ENCODE data around the gene ERC2.

The ERC2 gene

DNA sequence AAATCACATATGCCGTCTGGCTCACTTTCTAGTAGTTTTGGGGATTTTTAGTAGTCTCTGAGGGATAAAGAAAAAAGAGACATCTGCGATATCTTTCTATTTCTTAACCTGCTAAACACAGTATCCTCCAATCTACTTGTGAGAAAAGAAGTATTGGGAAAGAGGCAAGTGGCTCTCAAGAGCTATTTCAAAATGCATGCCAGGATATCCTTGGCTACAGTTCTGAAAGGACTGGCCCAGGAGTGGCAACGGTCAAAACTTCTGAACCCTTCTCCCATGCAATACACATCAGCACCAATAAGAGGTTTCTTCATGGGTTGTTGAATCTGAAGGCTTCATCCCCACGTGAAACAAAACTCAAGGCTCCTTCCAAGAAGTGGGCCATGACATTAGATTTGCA is 777.1 kb downstream of the ERC2 start:
- DNase-seq (ENCODE audit: low spot score): no peak
- no peak for FAIRE-seq

DNA sequence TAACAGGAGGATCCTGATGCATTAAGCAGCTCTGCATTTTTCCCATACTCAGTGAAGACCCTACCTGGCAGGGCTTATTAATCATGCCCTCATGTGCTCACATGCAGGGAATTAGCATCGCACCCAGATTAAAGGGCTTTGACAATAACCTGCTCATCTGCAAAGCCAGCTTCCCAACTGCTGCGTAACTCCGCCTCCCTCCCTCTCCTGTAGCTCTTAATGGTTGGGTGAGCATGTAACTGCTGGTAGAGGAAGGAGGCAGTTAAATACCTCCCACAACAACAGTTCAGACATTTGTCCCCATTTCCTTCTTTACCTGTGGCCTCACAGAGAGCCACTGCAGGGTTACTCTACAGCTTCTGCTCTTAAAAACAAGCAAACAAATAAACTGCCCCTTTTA is 777.5 kb downstream of the ERC2 start:
- peak; percentile 4 for DNase-seq (ENCODE audit: low spot score)
- no peak for FAIRE-seq

DNA sequence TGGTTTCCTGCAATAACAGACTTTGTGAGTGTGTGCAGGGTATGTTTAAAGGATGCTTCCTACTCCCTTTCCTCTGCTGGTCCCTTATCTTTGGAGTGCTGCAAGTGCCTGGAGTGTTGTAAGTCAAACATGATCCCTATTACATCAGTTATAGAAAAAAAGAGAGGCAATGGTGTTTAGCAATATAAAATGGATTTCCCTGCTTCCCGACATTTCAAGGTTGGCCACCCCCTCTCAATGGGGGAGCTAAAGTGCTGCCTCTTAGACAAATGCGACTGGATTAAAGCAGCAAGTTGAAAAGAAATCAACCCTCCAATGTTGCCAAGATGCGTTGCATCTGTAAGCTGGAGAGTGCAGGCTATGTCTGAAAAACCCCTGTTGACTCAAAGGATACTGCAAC is 778.1 kb downstream of the ERC2 start:
- no peak for DNase-seq (ENCODE audit: low spot score)

DNA sequence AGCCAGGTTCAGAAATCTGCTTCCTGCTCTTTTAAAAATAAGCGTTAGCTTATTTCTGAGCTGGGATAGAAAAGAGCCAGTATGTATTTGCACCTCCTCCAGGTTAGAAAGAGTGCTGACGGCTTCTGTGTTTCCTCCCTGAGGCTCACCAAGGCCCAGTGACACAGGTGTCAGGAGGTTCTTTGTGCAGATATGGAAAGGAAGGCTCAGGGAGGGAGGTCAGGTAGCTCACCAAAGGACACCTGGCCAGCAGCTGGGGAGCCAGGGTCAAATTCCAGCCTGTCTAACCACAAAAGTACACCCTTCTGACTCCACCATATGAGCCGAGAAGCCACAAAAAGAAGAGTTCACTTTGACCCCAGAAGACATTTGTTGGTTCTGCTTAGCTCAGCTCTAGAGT is 780.1 kb downstream of the ERC2 start:
- no peak for FAIRE-seq

More for the DNA sequence above, 778.1 kb downstream of the ERC2 start:
- FAIRE-seq: no peak

DNA sequence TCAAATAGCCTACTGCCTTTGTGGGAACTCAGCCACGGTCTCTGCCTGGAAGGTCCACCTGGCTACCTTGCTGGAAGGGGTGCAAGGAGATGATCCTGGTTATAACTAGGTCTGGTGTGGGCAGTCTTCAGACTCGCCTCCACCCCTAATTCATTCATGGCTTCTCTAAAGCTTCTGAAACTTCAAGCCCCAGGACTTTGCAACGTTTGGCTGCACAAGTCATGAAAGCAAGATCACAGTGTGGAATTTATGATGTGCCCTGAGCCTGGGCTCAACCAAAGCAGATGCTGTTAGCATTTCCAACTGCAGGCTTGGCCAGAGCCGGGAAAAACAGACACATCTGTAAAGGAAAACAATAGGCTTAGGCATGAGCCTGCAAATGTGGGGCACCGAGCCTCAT is 780.7 kb downstream of the ERC2 start:
- DNase-seq (ENCODE audit: low spot score) (no peak), FAIRE-seq (no peak)

More for the DNA sequence above, 780.1 kb downstream of the ERC2 start:
- no peak for DNase-seq (ENCODE audit: low spot score)

DNA sequence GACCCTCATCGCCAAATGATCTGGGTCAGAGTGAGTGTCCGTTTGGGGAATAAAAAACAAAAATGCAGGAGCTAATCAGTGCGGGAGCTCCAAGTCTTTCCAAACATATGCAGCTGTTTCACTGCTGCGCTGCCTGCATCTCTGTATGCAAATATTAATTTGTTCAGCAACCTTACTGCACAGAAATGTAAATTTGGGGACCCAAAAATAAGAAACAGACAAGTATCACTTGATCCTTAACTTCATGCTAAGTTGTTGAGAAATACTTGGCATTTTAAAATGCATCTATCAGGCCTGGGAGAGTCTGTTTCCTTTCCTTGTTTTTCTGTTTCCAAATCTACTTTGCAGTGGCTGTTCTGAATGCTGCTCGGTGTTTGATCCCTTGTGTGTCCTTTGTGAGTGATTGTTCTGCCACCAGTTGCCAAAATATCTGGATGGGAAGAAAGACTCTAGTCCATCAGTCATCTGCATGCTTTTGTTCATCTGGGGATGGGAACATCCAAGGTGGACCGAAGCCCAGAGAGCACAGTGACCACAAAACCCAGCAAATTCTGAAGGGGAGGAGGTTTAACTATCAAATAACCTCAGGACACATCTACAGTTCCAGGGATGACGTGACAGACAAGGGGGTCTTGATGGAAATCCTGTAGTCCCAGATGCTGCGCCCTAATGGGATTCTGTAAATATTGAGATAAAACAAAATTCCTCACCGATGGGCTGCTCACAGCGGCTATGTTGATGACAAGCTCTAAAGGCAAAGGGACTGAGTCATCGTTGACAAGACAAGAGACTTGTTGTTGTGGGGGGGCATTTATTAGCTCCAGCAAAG is 781.6 kb downstream of the ERC2 start:
- DNase-seq (ENCODE audit: low spot score): peak; percentile 3
- no peak for FAIRE-seq

DNA sequence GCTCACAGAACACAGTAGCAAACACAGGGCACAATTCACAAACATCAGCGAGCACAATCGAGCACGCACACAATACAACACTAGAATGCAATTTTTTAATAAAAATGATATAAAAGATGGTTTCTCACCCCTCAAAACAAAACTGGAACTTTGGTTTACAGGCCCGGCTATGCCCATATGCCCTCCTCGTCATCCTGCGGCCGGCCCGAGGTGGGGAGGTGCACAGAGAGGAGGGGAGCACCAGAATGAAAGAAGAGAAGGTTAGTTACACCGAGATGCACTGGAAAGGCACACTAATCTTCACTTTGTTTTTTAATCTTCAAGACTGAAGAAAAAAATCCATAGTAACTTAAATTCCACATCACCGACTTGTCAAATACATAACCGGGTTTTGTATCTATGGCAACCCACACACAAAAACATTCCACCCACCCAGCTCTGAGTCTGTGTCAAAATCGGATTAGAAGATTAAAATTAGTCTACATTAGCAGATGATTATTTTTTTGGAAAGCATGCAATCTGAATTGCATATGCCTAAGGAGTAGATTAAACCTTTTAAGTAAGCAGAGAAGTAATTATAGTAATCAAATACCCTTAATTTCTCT is 784.5 kb downstream of the ERC2 start:
- FAIRE-seq (no peak), DNase-seq (ENCODE audit: low spot score) (no peak)

DNA sequence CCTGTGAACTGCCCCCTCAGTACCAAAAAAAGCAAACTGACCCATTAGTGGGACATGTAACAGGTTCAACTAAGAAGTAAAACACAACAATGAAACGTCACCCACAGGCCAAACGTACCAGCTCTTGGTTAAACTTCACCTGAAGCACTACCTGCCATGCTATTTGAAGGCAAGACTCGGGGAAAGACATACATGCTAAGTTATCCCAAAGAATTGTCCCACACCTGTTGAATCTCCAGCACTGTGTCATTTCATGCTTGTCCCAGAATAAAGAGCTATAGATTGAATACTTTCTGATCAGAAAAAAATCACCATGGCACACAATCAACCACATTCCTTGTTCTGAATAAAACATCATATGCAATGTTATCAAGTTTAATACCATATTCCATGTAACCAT is 785.8 kb downstream of the ERC2 start:
- FAIRE-seq: no peak

DNA sequence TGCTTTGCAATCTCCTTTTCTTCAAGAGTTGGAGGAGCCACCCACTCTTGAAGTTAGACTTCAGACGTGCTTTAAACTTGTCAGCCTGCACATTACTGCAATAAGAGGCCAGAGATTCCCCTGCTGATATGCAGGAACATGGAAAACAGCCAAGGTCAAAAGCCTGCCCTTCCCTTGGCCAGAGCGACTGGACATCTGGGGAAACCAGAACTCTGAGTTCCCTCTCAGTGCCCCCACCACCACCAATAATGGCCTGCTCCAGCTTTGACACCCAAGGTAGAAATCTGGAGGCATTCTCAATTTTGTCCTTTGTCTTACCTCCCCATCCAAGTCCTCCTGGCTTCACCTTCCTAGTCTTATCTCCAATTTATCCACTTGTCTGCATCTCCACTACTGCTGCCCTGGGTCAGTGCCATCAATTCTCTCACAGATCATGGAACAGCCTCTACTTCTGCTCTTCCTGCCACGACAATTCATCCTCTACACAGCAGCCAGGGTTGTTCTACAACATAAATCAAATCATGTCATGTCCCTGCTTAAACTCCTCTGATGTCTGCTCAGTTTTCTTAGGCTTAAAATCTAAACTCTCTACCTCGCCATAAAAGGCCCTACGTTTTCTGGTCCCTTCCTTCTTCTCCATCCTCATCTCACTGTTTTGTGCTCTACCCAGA is 789.6 kb downstream of the ERC2 start:
- no peak for DNase-seq (ENCODE audit: low spot score)
- no peak for FAIRE-seq

More for the DNA sequence above, 785.8 kb downstream of the ERC2 start:
- DNase-seq (ENCODE audit: low spot score): no peak

DNA sequence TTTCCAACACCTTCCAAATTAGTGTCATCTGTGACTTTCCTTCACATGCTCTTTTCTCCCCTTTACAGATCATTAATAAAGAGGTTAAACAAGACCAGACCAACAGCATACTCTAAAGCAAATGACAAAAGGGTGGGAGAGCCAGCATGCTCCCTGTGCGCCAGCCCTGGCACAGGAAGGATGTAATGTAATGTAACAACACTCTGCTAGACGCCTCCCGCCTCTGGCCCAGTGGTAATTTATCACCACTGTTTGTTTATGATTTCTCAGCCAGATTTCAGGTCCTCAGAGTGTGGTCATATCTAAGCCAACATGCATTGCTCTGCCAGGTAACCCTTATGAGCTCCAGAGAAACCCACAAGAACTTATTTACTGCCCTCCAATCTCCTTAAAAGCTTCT is 791.6 kb downstream of the ERC2 start:
- DNase-seq (ENCODE audit: low spot score) (no peak), FAIRE-seq (no peak)

DNA sequence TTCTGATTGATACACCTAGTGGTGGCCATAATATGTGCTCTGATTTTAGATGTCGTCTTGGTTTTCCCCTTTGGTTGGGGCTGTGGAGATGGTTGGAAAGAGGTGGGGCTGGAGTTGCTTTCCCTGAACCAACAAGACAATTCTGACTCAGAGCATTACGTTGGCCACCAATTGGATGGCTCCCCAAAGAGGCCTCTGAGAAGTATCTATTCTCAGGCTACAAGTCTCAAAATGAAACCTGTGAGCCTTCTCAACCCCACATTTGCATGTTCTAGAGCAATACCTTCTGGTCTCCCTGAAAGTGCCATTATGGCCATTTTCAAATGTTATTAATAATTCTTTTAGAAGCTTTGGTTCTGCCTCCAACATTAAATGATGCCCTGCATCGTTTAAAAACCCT is 792.8 kb downstream of the ERC2 start:
- no peak for DNase-seq (ENCODE audit: low spot score)
- FAIRE-seq: no peak

DNA sequence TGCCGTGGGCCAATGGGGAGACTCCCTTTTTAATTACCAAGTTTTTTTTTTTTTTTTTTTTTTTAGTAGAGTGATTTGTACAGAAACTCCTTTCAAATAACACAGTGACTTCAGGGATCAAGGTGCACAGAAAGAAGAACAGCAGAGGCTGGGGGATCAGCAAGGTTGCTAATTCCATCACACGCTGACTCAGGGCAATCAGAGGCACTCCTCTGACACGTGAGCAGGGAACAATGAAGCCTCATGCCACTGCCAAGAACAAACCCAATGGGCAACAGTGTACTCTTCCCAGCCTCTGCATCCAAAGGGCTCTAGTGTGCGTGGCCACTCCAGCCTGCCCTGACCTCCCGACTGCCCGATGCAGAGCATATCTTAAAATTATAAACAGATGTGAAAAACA is 794.5 kb downstream of the ERC2 start:
- FAIRE-seq: no peak
- no peak for DNase-seq (ENCODE audit: low spot score)

DNA sequence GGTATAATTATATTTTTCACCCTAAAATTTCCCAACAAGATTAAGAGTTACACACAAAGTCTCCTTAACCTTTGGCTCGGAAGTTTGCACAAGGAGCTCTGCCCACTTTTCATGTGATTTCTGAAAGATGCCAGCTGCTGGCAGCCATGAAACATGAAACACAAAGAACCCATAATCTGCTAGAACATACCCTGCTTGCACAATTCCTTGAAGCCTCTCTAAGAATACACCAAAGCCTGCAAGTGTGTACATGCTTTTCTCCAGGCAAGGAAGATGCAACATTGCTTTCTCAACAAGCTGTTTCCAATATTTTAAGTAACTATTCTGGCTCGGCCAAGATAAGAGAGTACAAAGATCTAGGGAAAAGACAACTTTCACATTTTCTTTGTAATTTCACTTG is 799.1 kb downstream of the ERC2 start:
- FAIRE-seq: no peak

DNA sequence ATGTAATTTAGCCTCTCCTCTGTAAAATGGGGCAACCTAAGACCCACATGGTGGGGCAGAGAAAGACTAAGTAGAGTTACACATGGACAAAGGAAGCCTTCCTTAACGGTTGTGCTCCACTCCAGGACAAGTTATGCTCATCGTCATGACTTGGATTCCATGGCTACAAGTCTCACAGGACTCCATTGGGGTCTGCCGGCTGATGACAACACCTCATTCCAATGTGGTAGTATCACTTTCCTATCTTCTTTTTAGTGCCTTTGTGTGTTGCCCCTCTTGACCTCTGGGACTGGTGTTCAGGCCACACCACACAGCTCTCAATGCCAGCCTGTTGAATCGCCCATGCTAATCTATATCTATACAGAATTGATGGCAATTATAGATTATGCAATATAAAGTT is 799.9 kb downstream of the ERC2 start:
- peak; percentile 75 for DNase-seq (ENCODE audit: low spot score)
- FAIRE-seq: no peak

More for the DNA sequence above, 799.1 kb downstream of the ERC2 start:
- no peak for DNase-seq (ENCODE audit: low spot score)

DNA sequence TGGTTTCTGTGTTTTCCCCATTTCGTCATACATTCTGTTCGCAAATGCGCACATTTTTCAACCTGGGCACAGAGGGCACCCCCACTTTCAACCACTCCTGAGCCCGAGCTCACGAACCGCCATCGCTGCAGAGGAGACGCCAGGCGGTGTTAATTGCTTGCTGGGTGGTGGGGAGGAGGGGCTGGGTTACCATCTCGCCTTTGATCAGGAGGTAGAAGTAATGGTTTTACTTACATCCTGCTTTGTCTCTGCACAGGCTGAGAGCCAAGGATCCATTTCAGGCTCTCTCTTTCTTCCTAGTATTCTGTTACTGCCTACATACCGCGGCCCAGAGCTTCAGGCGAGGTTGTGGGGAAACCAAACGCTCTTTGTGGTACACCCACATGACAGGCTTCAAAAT is 803.9 kb downstream of the ERC2 start:
- no peak for DNase-seq (ENCODE audit: low spot score)
- FAIRE-seq: no peak

DNA sequence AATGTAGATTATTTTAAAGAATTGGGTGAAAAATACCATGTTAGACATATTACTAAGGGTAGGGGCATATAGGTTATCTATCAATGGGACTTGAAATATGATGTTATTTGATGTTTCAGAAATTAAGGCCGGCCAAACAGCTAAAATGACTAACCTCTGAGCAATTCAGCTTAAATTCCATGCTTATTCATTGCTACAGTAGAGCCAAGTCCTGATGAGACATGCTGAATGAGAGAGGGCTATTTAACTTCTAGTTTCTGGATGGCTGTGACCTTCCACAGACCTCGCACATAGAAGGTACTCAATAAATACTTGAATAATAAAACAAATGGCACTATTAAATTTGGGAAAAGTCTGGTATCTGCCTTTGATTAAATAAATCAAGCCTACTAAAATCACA is 805.6 kb downstream of the ERC2 start:
- DNase-seq (ENCODE audit: low spot score) (peak; percentile 53), FAIRE-seq (no peak)

DNA sequence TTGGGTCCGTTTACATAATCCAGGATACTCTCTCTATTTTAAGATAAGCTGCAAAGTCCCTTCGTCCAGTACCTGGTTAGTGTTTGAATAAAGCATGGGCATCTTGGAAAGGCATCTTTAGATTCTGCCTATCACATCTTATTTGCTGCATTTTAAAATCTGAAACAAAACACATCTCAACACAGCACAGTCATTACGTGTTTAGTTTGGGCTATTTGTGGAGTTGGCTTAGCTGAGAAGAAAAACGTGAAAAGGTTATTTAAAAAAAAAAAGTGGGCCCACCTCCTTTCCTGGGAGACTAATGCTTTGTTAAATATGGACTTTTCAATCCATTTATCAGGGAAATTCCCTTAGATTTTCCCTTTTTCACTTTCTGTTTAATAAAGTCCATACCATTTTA is 806.7 kb downstream of the ERC2 start:
- no peak for FAIRE-seq
- no peak for DNase-seq (ENCODE audit: low spot score)

DNA sequence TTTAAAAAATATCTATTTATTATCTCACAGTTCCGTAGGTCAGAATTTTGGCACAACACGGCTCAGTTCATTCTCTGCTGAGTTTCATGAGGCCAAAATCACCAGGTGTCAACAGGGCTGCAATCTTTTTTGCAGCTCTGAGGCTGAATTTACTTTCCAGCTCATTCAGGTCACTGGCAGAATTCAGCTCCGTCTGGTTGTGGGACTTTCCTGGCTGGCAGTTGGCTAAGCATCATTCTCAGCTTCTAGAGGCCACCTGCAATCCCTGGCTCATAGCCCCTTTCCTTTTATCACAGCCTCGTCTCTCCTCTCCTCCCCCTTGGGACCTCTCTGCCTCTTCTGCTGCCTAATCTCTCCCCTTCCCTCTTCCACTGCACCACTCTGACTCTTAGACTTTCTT is 807.1 kb downstream of the ERC2 start:
- no peak for DNase-seq (ENCODE audit: low spot score)
- no peak for FAIRE-seq

DNA sequence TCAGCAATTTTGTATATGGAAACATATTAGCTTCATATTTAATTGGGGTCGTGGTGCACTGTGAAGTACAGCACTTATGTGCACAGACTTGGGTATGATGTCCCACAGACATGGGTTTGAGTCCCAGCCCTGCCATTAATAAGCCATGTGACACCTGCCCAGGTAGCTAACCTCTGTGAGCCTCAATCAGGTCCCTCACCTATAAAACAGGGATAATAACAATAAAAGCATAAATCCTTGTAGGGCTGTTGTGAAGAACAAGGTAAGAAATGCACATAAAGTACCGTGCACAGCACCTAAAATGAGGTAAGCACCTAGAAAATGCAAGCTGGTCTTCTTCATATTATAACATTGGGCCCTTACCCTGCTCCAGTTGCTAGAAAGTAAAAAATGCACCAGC is 807.6 kb downstream of the ERC2 start:
- FAIRE-seq (no peak), DNase-seq (ENCODE audit: low spot score) (no peak)

DNA sequence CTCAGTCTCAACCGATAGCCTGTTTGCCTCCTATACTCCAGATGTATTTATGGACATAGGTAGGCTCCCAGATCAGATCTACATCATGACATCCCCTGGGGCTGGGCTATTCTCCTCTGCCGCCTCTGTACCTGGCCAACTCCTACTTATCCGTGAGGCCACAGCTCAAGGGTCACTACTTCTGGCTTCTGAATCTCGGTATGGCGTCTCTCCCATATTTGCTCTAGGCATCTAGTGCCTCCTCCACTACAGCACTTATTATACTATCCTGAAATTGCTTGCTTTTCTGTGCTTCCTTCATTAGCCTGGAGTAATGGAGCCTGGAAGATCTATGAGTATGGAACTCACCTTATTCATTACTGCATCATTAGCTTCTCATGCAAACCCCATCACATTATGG is 808.6 kb downstream of the ERC2 start:
- no peak for FAIRE-seq
- no peak for DNase-seq (ENCODE audit: low spot score)

DNA sequence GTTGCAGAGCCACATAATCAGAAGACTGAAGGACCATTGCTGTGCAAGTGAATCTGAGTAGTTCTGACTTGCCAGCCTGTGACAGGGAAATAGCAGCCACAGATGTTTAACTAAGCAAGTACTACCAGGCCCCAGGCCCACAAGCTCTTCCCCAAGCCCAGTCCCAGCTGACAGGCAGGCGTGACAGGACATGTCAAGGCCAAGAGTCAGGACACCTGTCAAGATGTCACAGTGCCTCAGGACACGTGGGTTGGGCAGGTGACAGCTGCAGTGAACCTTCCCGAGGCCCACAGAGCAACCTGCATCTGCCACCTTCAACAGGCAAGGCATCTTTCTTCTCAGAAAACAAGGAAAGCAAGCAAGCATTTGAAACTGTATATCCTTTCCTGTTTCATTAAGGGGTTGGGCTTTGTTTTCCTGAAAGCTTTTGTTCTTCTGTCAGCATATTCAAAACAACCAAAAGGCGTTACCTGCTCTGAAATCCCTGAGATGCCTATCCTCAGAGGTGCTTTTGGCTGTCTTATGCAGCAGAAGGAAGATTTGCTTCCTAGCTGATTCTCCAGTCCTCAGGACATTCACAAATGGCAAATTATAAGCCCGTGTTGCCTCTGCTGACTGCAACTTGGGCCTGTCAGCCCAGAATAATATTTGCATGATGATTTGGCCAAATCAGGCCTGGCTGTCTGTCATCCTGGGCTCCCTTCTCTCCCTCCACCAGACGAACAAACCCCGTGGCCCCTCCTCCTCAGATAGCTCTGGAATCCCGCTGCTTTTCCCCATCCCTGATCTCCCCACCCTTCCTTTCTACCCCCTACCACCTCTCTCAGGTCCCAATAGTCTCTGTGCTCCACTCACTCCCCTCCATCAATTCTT is 809.3 kb downstream of the ERC2 start:
- DNase-seq (ENCODE audit: low spot score): no peak

DNA sequence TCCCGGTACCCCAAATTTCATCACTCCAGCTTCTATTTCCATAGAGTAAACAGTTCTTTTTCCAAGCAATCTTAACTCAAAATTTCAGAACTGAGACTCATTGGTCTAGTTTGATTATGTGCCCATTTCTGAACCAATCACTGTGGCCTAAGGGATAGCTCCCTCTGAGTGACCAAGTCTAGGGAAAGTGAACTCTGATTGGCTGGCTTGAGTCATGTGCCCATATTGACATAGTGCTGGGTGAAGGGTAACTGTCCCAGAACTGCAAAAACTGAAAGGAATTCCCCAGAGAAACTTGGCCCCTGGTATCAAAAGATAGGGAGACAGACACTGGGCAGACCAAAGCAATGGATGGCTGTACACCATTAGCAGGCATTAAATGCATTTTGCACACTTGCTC is 810.0 kb downstream of the ERC2 start:
- DNase-seq (ENCODE audit: low spot score) (no peak), FAIRE-seq (no peak)

More for the DNA sequence above, 809.3 kb downstream of the ERC2 start:
- FAIRE-seq: no peak

All from RCC 7860 (cell line).